Activated T-cell treated with anti-CD3 and anti-CD28 coated beads, Interleukin-2, amount 50 U/mL, for 72 hours (primary cell): ENCODE measurements around the gene DPF3. TPM values are rescaled to one million over a fixed set of nuclear protein-coding genes. Genes with fewer than 3 reads are reported as not detected.
"Not testable (repeated sequence)": the region's sequence is repeated elsewhere in the genome, so short reads cannot be mapped to it uniquely, and the experiment has no call there.

Experiments
- ATAC-seq, 2 donors: fragments of 150-1000 bp; cut with Tn5 transposase; replicated peaks in 1 of 2; 2 replicates each; pipeline ENCODE4 v1.10.0; 2021; ENCODE audit warnings: moderate library complexity in 2 of 2, mild to moderate bottlenecking in 1 of 2
- DNase-seq, 2 donors: peaks; one replicate each; pipeline ENCODE4 v3.0.0; 2021 to 2022; ENCODE audit warnings: mixed read lengths in 1 of 2
- H3K27ac Mint-ChIP-seq: one replicate; pipeline ENCODE4 v1.8.0; 2022; ENCODE audit warnings: mild to moderate bottlenecking, moderate library complexity, mixed read lengths
- H3K27me3 Mint-ChIP-seq: one replicate; pipeline ENCODE4 v1.8.0; 2022; ENCODE audit warnings: low read depth, mixed read lengths
- H3K36me3 Mint-ChIP-seq, 2 donors: one replicate each; pipeline ENCODE4 v1.8.0; 2022; ENCODE audit warnings: mixed read lengths in 2 of 2, mild to moderate bottlenecking in 1 of 2; ENCODE audit not compliant: insufficient read depth in 2 of 2
- H3K4me1 Mint-ChIP-seq: one replicate; pipeline ENCODE4 v1.8.0; 2022; ENCODE audit warnings: low read depth, mixed read lengths
- H3K4me3 Mint-ChIP-seq, 2 donors: one replicate each; pipeline ENCODE4 v1.8.0; 2022; ENCODE audit warnings: mild to moderate bottlenecking in 2 of 2, mixed read lengths in 2 of 2, moderate library complexity in 2 of 2
- H3K9me3 Mint-ChIP-seq, 2 donors: one replicate each; pipeline ENCODE4 v1.8.0; 2022; ENCODE audit warnings: mixed read lengths in 2 of 2
- total RNA-seq, 2 donors: library from RNA; stranded (reverse); gene quantifications; one replicate each; pipeline ENCODE4 v1.2.3, GENCODE V29; 2022

DPF3 gene
- total RNA-seq, 2 donors from 2014 or later = 0.23 to 0.62 TPM

GRCh38 chr14:72882463-72882862, 11.4 kb downstream of the DPF3 start:
- no peak overlapping the region for H3K27ac Mint-ChIP-seq
- H3K27me3 Mint-ChIP-seq = peaks cover 4% of the 10 kb centered on the region
- peaks cover 0 to 3% of the 10 kb centered on the region in 2 donors for H3K36me3 Mint-ChIP-seq
- no peaks in the 10 kb centered on the region for H3K9me3 Mint-ChIP-seq
- H3K4me3 Mint-ChIP-seq = no peak overlapping the region
- no peak for DNase-seq
- peaks cover 19% of the 10 kb centered on the region for H3K4me1 Mint-ChIP-seq
- no peak for ATAC-seq

- Mint-ChIP-seq H3K4me1 (peaks cover 19% of the 10 kb centered on the region), H3K27ac (no peak overlapping the region), H3K4me3 (no peak overlapping the region), H3K9me3 (no peaks in the 10 kb centered on the region), H3K36me3 (peaks cover 0 to 3% of the 10 kb centered on the region in 2 donors), H3K27me3 (peaks cover under 1% of the 10 kb centered on the region)
- DNase-seq (no peak), ATAC-seq (no peak)
These were observed 11.9 kb downstream of the DPF3 start for GRCh38 chr14:72882047-72882446.

- Mint-ChIP-seq H3K27me3 (no peaks in the 10 kb centered on the region), H3K4me1 (peaks cover 19% of the 10 kb centered on the region), H3K36me3 (peaks cover 0 to 3% of the 10 kb centered on the region in 2 donors), H3K9me3 (no peaks in the 10 kb centered on the region), H3K27ac (no peak overlapping the region), H3K4me3 (no peak overlapping the region)
- DNase-seq = no peak
- ATAC-seq = no peak
These were observed 12.4 kb downstream of the DPF3 start for GRCh38 chr14:72881543-72881942.

- Mint-ChIP-seq H3K4me3 (no peak overlapping the region), H3K27me3 (no peaks in the 10 kb centered on the region), H3K4me1 (peaks cover 19% of the 10 kb centered on the region), H3K9me3 (no peaks in the 10 kb centered on the region), H3K36me3 (no peaks in the 10 kb centered on the region), H3K27ac (no peak overlapping the region)
- ATAC-seq = no peak
- DNase-seq = no peak
These were observed 13.1 kb downstream of the DPF3 start for GRCh38 chr14:72880820-72881219.

- Mint-ChIP-seq H3K9me3 (no peaks in the 10 kb centered on the region), H3K36me3 (no peaks in the 10 kb centered on the region), H3K4me3 (no peak overlapping the region), H3K27me3 (no peaks in the 10 kb centered on the region), H3K27ac (no peak overlapping the region), H3K4me1 (peaks cover 19% of the 10 kb centered on the region)
- no peak for ATAC-seq
- DNase-seq = no peak
These were observed 13.7 kb downstream of the DPF3 start for GRCh38 chr14:72880164-72880563.

GRCh38 chr14:72879431-72879830, 14.5 kb downstream of the DPF3 start:
- Mint-ChIP-seq H3K4me1 (peaks cover 19% of the 10 kb centered on the region), H3K36me3 (no peaks in the 10 kb centered on the region), H3K27ac (no peak overlapping the region), H3K9me3 (no peaks in the 10 kb centered on the region), H3K27me3 (no peaks in the 10 kb centered on the region), H3K4me3 (no peak overlapping the region)
- no peak for ATAC-seq
- no peak for DNase-seq

- DNase-seq = no peak
- H3K27ac Mint-ChIP-seq = no peak overlapping the region
- no peaks in the 10 kb centered on the region for H3K9me3 Mint-ChIP-seq
- peaks cover 16% of the 10 kb centered on the region for H3K4me1 Mint-ChIP-seq
- H3K36me3 Mint-ChIP-seq = no peaks in the 10 kb centered on the region
- H3K27me3 Mint-ChIP-seq = no peaks in the 10 kb centered on the region
- no peak overlapping the region for H3K4me3 Mint-ChIP-seq
- no peak for ATAC-seq
These were observed 15.2 kb downstream of the DPF3 start for GRCh38 chr14:72878746-72879145.

- ATAC-seq (no peak), DNase-seq (no peak)
- H3K27me3 Mint-ChIP-seq = no peaks in the 10 kb centered on the region
- no peak overlapping the region for H3K27ac Mint-ChIP-seq
- H3K4me3 Mint-ChIP-seq = no peak overlapping the region
- peaks cover 6% of the 10 kb centered on the region for H3K4me1 Mint-ChIP-seq
- peaks cover 0 to 1% of the 10 kb centered on the region in 2 donors for H3K9me3 Mint-ChIP-seq
- H3K36me3 Mint-ChIP-seq = peaks cover 0 to 3% of the 10 kb centered on the region in 2 donors
These were observed 17.2 kb downstream of the DPF3 start for GRCh38 chr14:72876710-72877063.

GRCh38 chr14:72876005-72876709, 17.7 kb downstream of the DPF3 start:
- H3K4me3 Mint-ChIP-seq = no peak overlapping the region
- H3K4me1 Mint-ChIP-seq = peaks cover 6% of the 10 kb centered on the region
- H3K27me3 Mint-ChIP-seq = no peaks in the 10 kb centered on the region
- H3K36me3 Mint-ChIP-seq = peaks cover 2 to 6% of the 10 kb centered on the region in 2 donors
- ATAC-seq (no peak), DNase-seq (no peak)
- no peak overlapping the region for H3K27ac Mint-ChIP-seq
- peaks cover 0 to 2% of the 10 kb centered on the region in 2 donors for H3K9me3 Mint-ChIP-seq

- H3K27me3 Mint-ChIP-seq, ATAC-seq, DNase-seq, H3K9me3 Mint-ChIP-seq, H3K27ac Mint-ChIP-seq, H3K4me3 Mint-ChIP-seq, H3K4me1 Mint-ChIP-seq, H3K36me3 Mint-ChIP-seq: not testable (repeated sequence)
These were observed 23.0 kb downstream of the DPF3 start for GRCh38 chr14:72870878-72871277.

GRCh38 chr14:72869407-72870329, 24.2 kb downstream of the DPF3 start:
- ATAC-seq (no peak), DNase-seq (no peak)
- Mint-ChIP-seq H3K9me3 (peaks cover 0 to 3% of the 10 kb centered on the region in 2 donors), H3K27me3 (no peaks in the 10 kb centered on the region), H3K36me3 (peaks cover 2 to 6% of the 10 kb centered on the region in 2 donors), H3K27ac (no peak overlapping the region), H3K4me3 (no peak overlapping the region), H3K4me1 (no peaks in the 10 kb centered on the region)

- Mint-ChIP-seq H3K9me3 (peaks cover 0 to 3% of the 10 kb centered on the region in 2 donors), H3K4me3 (no peak overlapping the region), H3K27me3 (no peaks in the 10 kb centered on the region), H3K4me1 (no peaks in the 10 kb centered on the region), H3K36me3 (peaks cover 2 to 6% of the 10 kb centered on the region in 2 donors), H3K27ac (no peak overlapping the region)
- ATAC-seq = no peak
- no peak for DNase-seq
These were observed 25.4 kb downstream of the DPF3 start for GRCh38 chr14:72868500-72868899.

GRCh38 chr14:72864712-72865365, 29.1 kb downstream of the DPF3 start:
- Mint-ChIP-seq H3K36me3 (no peaks in the 10 kb centered on the region), H3K9me3 (no peaks in the 10 kb centered on the region), H3K4me1 (no peaks in the 10 kb centered on the region), H3K27me3 (no peaks in the 10 kb centered on the region), H3K27ac (no peak overlapping the region), H3K4me3 (no peak overlapping the region)
- no peak for DNase-seq
- ATAC-seq = no peak
